Endometrial microvascular endothelial cells (primary cell): ENCODE measurements around the gene DMGDH. TPM values are rescaled to one million over a fixed set of nuclear protein-coding genes. Genes with fewer than 3 reads are reported as not detected.

Experiments used
- total RNA-seq: library from RNA; depleted of rRNA; stranded (reverse); fragments of >200 nt; gene quantifications from one replicate; pipeline ENCODE4 v1.2.3, GENCODE V29; 2015; ENCODE audit errors: inconsistent ontology term

DMGDH gene
- total RNA-seq, 1 donor from 2014 or later = not detected

Other genes starting within 250 kb of the DMGDH start
- 20.3 TPM for gene ARSB, start 84.4 kb downstream of the DMGDH start, total RNA-seq
- gene BHMT2, start 93 bp upstream of the DMGDH start, total RNA-seq = 1.7 TPM
- gene BHMT, start 42.1 kb upstream of the DMGDH start, total RNA-seq = not detected
- 2.9 TPM for gene JMY, start 166.5 kb upstream of the DMGDH start, total RNA-seq